ENCODE results near the gene CCNB1.
"Not testable (repeated sequence)": the region's sequence is repeated elsewhere in the genome, so short reads cannot be mapped to it uniquely, and the experiment has no call there.

DNA sequence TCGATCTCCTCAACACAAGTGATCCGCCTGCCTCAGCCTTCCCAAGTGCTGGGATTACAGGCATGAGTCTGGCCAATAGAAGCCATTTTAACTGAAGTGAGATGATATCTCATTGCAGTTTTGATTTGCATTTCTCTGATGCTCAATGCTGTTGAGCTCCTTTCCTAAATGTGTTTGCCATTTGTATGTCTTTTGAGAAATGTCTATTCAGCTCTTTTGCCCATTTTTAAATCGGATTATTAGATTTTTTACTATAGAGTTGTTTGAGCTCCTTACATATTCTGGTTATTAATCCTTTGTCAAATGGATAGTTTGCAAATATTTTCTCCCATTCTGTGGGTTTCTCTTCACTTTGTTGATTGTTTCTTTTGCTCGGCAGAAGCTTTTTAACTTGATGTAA is 26.7 kb upstream of the CCNB1 start:
- not testable (repeated sequence) for TF ChIP-seq POLR2A, POLR2AphosphoS5 (IDR thresholded peaks at IDR 0.05)
- TF ChIP-seq, protein P1, sequence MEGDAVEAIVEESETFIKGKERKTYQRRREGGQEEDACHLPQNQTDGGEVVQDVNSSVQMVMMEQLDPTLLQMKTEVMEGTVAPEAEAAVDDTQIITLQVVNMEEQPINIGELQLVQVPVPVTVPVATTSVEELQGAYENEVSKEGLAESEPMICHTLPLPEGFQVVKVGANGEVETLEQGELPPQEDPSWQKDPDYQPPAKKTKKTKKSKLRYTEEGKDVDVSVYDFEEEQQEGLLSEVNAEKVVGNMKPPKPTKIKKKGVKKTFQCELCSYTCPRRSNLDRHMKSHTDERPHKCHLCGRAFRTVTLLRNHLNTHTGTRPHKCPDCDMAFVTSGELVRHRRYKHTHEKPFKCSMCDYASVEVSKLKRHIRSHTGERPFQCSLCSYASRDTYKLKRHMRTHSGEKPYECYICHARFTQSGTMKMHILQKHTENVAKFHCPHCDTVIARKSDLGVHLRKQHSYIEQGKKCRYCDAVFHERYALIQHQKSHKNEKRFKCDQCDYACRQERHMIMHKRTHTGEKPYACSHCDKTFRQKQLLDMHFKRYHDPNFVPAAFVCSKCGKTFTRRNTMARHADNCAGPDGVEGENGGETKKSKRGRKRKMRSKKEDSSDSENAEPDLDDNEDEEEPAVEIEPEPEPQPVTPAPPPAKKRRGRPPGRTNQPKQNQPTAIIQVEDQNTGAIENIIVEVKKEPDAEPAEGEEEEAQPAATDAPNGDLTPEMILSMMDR (IDR thresholded peaks at IDR 0.05) = not testable (repeated sequence)
